GM12878 (cell line): ENCODE data around the gene OR2B2. TPM values are rescaled to one million over a fixed set of nuclear protein-coding genes. Genes with fewer than 3 reads are reported as not detected.

Source experiments
- ASH2L ChIP-seq: fragments of 300-600, 200-600 bp; sonication (generic); IDR thresholded peaks from 2 replicates; pipeline ENCODE4 v1.6.1; 2017; ENCODE audit warnings: low read depth, mild to moderate bottlenecking, borderline replicate concordance
- ATF7 ChIP-seq: fragments of 450-650 bp; IDR thresholded peaks from 2 replicates; pipeline ENCODE4 v1.6.1; 2016; ENCODE audit warnings: low read depth, mild to moderate bottlenecking
- CHD1 ChIP-seq: IDR thresholded peaks from 2 replicates; pipeline ENCODE4 v1.6.1; 2012; ENCODE audit warnings: low read depth, low read length, improper control_type of control experiment
- EP300 ChIP-seq, 2 experiments: fragments of 150-350 bp in 1 of 2; IDR thresholded peaks; 2 replicates each; pipeline ENCODE4 v1.6.1; 2011 to 2012; ENCODE audit warnings: low read depth in 2 of 2, low read length in 2 of 2, borderline replicate concordance in 1 of 2, improper control_type of control experiment in 1 of 2, inconsistent platforms in 1 of 2; ENCODE audit not compliant: control insufficient read depth in 1 of 2
- FOXM1 ChIP-seq: IDR thresholded peaks from 2 replicates; pipeline ENCODE4 v1.6.1; 2012; ENCODE audit warnings: low read depth, mild to moderate bottlenecking, inconsistent platforms, low read length, moderate library complexity
- GATAD2B ChIP-seq: fragments of 450-650 bp; conservative IDR thresholded peaks from 2 replicates; pipeline ENCODE4 v1.6.1; 2017; ENCODE audit warnings: low read depth, mild to moderate bottlenecking, moderate library complexity
- MEF2A ChIP-seq: IDR thresholded peaks from 2 replicates; pipeline ENCODE4 v1.6.1; 2011; ENCODE audit warnings: low read depth, mild to moderate bottlenecking, low read length, moderate library complexity; ENCODE audit not compliant: insufficient read depth
- MXI1 ChIP-seq: fragments of 150-350 bp; IDR thresholded peaks from 2 replicates; pipeline ENCODE4 v1.6.1; 2011; ENCODE audit warnings: low read depth, mild to moderate bottlenecking, inconsistent platforms, low read length, improper control_type of control experiment
- NFYB ChIP-seq: IDR thresholded peaks from 2 replicates; pipeline ENCODE4 v1.6.1; 2011; ENCODE audit warnings: low read depth, mild to moderate bottlenecking, low read length, improper control_type of control experiment, moderate library complexity; ENCODE audit not compliant: insufficient read depth
- PAX5 ChIP-seq: IDR thresholded peaks from 2 replicates; pipeline ENCODE4 v1.6.1; 2011; ENCODE audit warnings: low read depth, low read length, borderline replicate concordance
- PKNOX1 ChIP-seq: fragments of 450-650 bp; IDR thresholded peaks from 2 replicates; pipeline ENCODE4 v1.6.1; 2016; ENCODE audit warnings: mild to moderate bottlenecking
- RFX5 ChIP-seq: IDR thresholded peaks from 2 replicates; pipeline ENCODE4 v1.6.1; 2011; ENCODE audit warnings: low read depth, low read length, improper control_type of control experiment
- SKIL ChIP-seq: fragments of 450-650 bp; IDR thresholded peaks from 2 replicates; pipeline ENCODE4 v1.6.1; 2017; ENCODE audit warnings: mild to moderate bottlenecking, low read depth, inconsistent platforms; ENCODE audit not compliant: poor library complexity, severe bottlenecking
- SMARCA5 ChIP-seq: fragments of 450-650 bp; IDR thresholded peaks from 2 replicates; pipeline ENCODE4 v1.6.1; 2017; ENCODE audit warnings: mild to moderate bottlenecking
- SPI1 ChIP-seq: IDR thresholded peaks from 2 replicates; pipeline ENCODE4 v1.6.1; 2011; ENCODE audit warnings: low read depth, mild to moderate bottlenecking, low read length, moderate library complexity, borderline replicate concordance; ENCODE audit not compliant: insufficient read depth
- WRNIP1 ChIP-seq: IDR thresholded peaks from 2 replicates; pipeline ENCODE4 v1.6.1; 2011; ENCODE audit warnings: low read depth, low read length, improper control_type of control experiment, borderline replicate concordance
- YY1 ChIP-seq: IDR thresholded peaks from 2 replicates; pipeline ENCODE4 v1.6.1; 2011; ENCODE audit warnings: low read depth, mild to moderate bottlenecking, low read length
- ZBTB33 ChIP-seq: fragments of 450-650 bp; IDR thresholded peaks from 2 replicates; pipeline ENCODE4 v1.6.1; 2017; ENCODE audit warnings: mild to moderate bottlenecking
- polyA plus RNA-seq, 11 experiments: library from polyadenylated mRNA; depleted of rRNA in 4 of 11; unstranded in 6 of 11; stranded (reverse) in 5 of 11; fragments of >200 nt; fragmentation: Nextera tagmentation in 4 of 11; fragmentation: Illumina TruSeq in 1 of 11; extraction: Ambion mirVana in 4 of 11; extraction: Trizol in 1 of 11; gene quantifications; 1 replicate in 1 of 11; 2 replicates in 10 of 11; pipeline versions ENCODE4 v1.2.1 to v1.2.3, GENCODE V29; 2011 to 2016; ENCODE audit warnings: inconsistent platforms in 2 of 11, missing spikeins in 2 of 11, low read depth in 1 of 11
- total RNA-seq, 4 experiments: library from RNA; depleted of rRNA in 3 of 4; stranded (reverse); fragments of >200 nt in 3 of 4; fragmentation: Illumina TruSeq in 1 of 4; extraction: Trizol in 1 of 4; gene quantifications; 2 replicates each; pipeline versions ENCODE4 v1.2.1 to v1.2.3, GENCODE V29; 2013 to 2021

OR2B2 gene
- total and polyA plus RNA-seq, 10 of the 15 experiments (the other 5 are each of a cell fraction or from before 2014, with no cell fraction given): not detected

GRCh38 chr6:27894839-27895762, 17.1 kb downstream of the OR2B2 start (continued):
- TF ChIP-seq ATF7: peak; percentile 98
- TF ChIP-seq GATAD2B: 0 out of 2 replicates have a peak, but pooled peaks have one; percentile 30
- 0 out of 2 replicates have a peak, but pooled peaks have one; percentile 18 for TF ChIP-seq MEF2A
- TF ChIP-seq NFYB: peak; percentile 27; the same call in 1 of the 2 replicates
- TF ChIP-seq WRNIP1: 0 out of 2 replicates have a peak, but pooled peaks have one; percentile 86
- TF ChIP-seq EP300 (IDR thresholded peaks at IDR 0.05; ENCODE audit: borderline replicate concordance in 1 of 2, control insufficient read depth in 1 of 2, low read depth in 2 of 2, low read length in 2 of 2): no peak; a peak in 1 of 4 replicates
- TF ChIP-seq PKNOX1: peak; percentile 37; the same call in 1 of the 2 replicates
- TF ChIP-seq SPI1: peak; percentile 37; the same call in 1 of the 2 replicates
- TF ChIP-seq YY1: peak; percentile 49
- peak; percentile 85 for TF ChIP-seq SMARCA5
- TF ChIP-seq PAX5: no peak
- peak; percentile 69 for TF ChIP-seq SKIL
- peak; percentile 74 for TF ChIP-seq CHD1
- peak; percentile 58; the same call in 1 of the 2 replicates for TF ChIP-seq RFX5
- TF ChIP-seq FOXM1: peak; percentile 58; the same call in 1 of the 2 replicates
- TF ChIP-seq MXI1: peak; percentile 59; the same call in 1 of the 2 replicates
- no peak for TF ChIP-seq ASH2L
- TF ChIP-seq ZBTB33: 0 out of 2 replicates have a peak, but pooled peaks have one; percentile 9
